Measurements from ENCODE around the gene TRIM37. TPM values are rescaled to one million over a fixed set of nuclear protein-coding genes. Genes with fewer than 3 reads are reported as not detected.

The TRIM37 gene
- total RNA-seq, 2 donors from 2014 or later, result 12.9 to 20.5 TPM

DNA sequence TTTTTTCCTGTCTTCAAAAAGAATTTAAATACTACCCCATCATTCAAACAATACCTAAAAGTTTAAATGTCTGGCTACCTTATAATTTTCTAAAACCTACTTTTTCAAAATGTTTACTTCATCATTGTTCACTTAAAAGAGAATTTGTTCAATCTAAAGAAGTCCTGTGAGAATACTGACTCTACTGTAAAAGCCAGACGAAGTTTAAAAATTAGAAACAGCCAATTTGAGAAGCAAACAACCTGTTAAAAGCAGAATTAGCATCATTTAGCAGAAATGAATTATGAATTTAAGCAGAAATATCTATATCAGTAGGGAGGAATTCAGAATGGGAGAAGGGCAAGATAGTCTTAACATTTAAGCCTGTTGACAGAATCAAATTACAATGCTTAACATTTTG is 46.2 kb upstream of the TRIM37 start:
- no peak for DNase-seq (ENCODE audit: low spot score)
- Histone ChIP-seq H3K27ac (no peak overlapping the region), H3K4me3 (no peak overlapping the region), H3K27me3 (no peaks in the 10 kb centered on the region), H3K36me3 (no peaks in the 10 kb centered on the region), H3K9me3 (no peaks in the 10 kb centered on the region), H3K4me1 (peaks cover 0 to 18% of the 10 kb centered on the region in 2 donors)
- no peak for TF ChIP-seq CTCF (IDR thresholded peaks at IDR 0.05)

DNA sequence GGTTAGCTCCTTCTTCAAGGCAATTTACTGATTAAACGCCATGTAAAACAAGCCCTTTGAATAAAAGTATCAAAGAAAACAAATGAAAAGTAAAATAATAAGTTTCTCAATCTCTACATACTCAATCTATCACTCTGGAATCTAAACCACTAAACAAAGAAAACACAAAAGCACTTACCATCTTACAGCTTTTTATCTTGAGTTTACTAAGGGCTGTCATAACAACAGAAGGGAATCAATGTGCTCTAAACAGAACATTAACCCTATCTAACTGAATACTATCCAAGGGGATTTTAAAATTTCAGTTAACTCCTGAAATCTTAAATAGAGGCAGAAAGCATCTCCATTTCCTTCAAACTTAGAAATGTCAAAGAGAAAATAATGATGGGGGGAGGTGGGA is 44.9 kb upstream of the TRIM37 start:
- Histone ChIP-seq H3K4me3 (no peak overlapping the region), H3K27ac (no peak overlapping the region), H3K27me3 (no peaks in the 10 kb centered on the region), H3K9me3 (no peaks in the 10 kb centered on the region), H3K4me1 (peaks cover 0 to 18% of the 10 kb centered on the region in 2 donors), H3K36me3 (no peaks in the 10 kb centered on the region)
- DNase-seq (ENCODE audit: low spot score), result no peak
- no peak for TF ChIP-seq CTCF (IDR thresholded peaks at IDR 0.05)

- Histone ChIP-seq H3K36me3 (no peaks in the 10 kb centered on the region), H3K27me3 (no peaks in the 10 kb centered on the region), H3K27ac (no peak overlapping the region), H3K4me3 (no peak overlapping the region), H3K4me1 (peaks cover 0 to 14% of the 10 kb centered on the region in 2 donors), H3K9me3 (no peaks in the 10 kb centered on the region)
- TF ChIP-seq CTCF (IDR thresholded peaks at IDR 0.05), result no peak
- no peak for DNase-seq (ENCODE audit: low spot score)
These were observed 44.3 kb upstream of the TRIM37 start for GRCh38 chr17:59151006-59151405.

GRCh38 chr17:59149841-59150511 is 43.3 kb upstream of the TRIM37 start:
- DNase-seq (ENCODE audit: low spot score), result no peak
- Histone ChIP-seq H3K9me3 (no peaks in the 10 kb centered on the region), H3K27me3 (no peaks in the 10 kb centered on the region), H3K27ac (no peak overlapping the region), H3K4me3 (no peak overlapping the region), H3K36me3 (no peaks in the 10 kb centered on the region), H3K4me1 (peaks cover 0 to 10% of the 10 kb centered on the region in 2 donors)
- no peak for TF ChIP-seq CTCF (IDR thresholded peaks at IDR 0.05)

GRCh38 chr17:59149051-59149450 is 42.4 kb upstream of the TRIM37 start:
- H3K27ac ChIP-seq, result no peak overlapping the region
- H3K9me3 ChIP-seq, result no peaks in the 10 kb centered on the region
- no peak overlapping the region for H3K4me3 ChIP-seq
- no peak for TF ChIP-seq CTCF (IDR thresholded peaks at IDR 0.05)
- no peaks in the 10 kb centered on the region for H3K27me3 ChIP-seq
- H3K36me3 ChIP-seq, result no peaks in the 10 kb centered on the region
- peaks cover 0 to 10% of the 10 kb centered on the region in 2 donors for H3K4me1 ChIP-seq
- no peak for DNase-seq (ENCODE audit: low spot score)

DNA sequence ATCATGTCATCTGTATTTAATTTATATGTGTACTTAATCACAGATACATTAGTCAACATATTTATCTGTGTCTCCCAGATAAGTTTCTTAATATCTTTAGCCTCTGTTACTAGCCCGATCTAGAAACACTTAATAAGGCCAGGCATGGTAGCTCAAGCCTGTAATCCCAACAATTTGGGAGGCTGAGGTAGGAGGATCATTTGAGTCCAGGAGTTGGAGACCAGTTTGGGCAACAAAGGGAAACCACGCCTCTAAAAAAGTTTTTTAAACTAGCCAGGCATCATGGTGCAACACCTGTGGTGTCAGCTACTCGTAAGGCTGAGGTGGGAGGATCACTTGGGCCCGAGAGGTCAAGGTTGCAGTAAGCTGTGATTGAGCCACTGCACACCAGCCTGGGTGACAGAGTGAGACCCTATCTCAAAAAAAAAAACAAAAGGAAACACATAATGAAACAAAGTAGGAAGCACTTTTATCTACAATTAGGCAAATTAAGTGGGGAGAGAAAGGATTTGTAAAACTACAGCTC is 39.0 kb upstream of the TRIM37 start:
- Histone ChIP-seq H3K9me3 (no peaks in the 10 kb centered on the region), H3K27me3 (no peaks in the 10 kb centered on the region), H3K4me3 (no peak overlapping the region), H3K27ac (no peak overlapping the region), H3K4me1 (no peaks in the 10 kb centered on the region), H3K36me3 (no peaks in the 10 kb centered on the region)
- no peak for DNase-seq (ENCODE audit: low spot score)
- no peak for TF ChIP-seq CTCF (IDR thresholded peaks at IDR 0.05)
